GM23248 (cell line): Measurements from ENCODE around the gene GOLGA1.

Experiments used
- EZH2 ChIP-seq: fragments of 200-600 bp; sonication (generic); IDR thresholded peaks from 2 replicates; pipeline ENCODE4 v1.6.1; 2018; ENCODE audit warnings: antibody characterized with exemption, mild to moderate bottlenecking; ENCODE audit not compliant: insufficient read depth, poor library complexity, severe bottlenecking
- EZH2phosphoT487 ChIP-seq: fragments of 200-600 bp; sonication (generic); IDR thresholded peaks from 2 replicates; pipeline ENCODE4 v1.6.1; 2018; ENCODE audit warnings: antibody characterized with exemption, moderate library complexity, mild to moderate bottlenecking, low read depth; ENCODE audit not compliant: insufficient read depth

GRCh38 chr9:124835026-124835557 lies 105.8 kb downstream of the GOLGA1 start:
- TF ChIP-seq EZH2phosphoT487 = no peak
- TF ChIP-seq EZH2 = no peak
